Panc1 (cell line): ENCODE results near the gene HP. TPM values are rescaled to one million over a fixed set of nuclear protein-coding genes. Genes with fewer than 3 reads are reported as not detected.

Experiments used
- ATAC-seq: fragments of 200-7000 bp; cut with Tn5 transposase; 2 replicates; pipeline ENCODE4 v1.9.1; 2020; ENCODE audit warnings: mild to moderate bottlenecking, moderate library complexity
- BruUV-seq: library from RNA; stranded (reverse); fragments of 400-500 nt; replicated peaks from 2 replicates; lab custom pipeline; 2021; lab: Mats Ljungman, UMichigan
- CTCF ChIA-PET: fragments of 300-600 bp; sonication (Branson Sonifier 250); formaldehyde crosslinking; loops from one replicate; lab custom pipeline; 2022; ENCODE audit warnings: antibody characterized with exemption; lab: Charles Lee
- POLR2A ChIA-PET: fragments of 300-600 bp; sonication (Branson Sonifier 250); formaldehyde crosslinking; loops from one replicate; lab custom pipeline; 2022; ENCODE audit warnings: antibody characterized with exemption; lab: Charles Lee
- DNase-seq: peaks from one replicate; pipeline ENCODE4 v3.0.0-alpha.2; 2010; ENCODE audit warnings: low read depth, low spot score
- H3K27ac ChIP-seq: 2 replicates; pipeline ENCODE4 v1.5.1; 2011; ENCODE audit warnings: mild to moderate bottlenecking, low read length, inconsistent platforms
- H3K27me3 ChIP-seq: fragments of 200-500 bp; sonication (Bioruptor generic); 2 replicates; pipeline ENCODE4 v1.6.0; 2014; ENCODE audit warnings: low read length, inconsistent platforms; ENCODE audit not compliant: control insufficient read depth, insufficient read depth
- H3K36me3 ChIP-seq: fragments of 200-500 bp; sonication (Bioruptor generic); 2 replicates; pipeline ENCODE4 v1.5.1; 2014; ENCODE audit warnings: inconsistent platforms, mild to moderate bottlenecking, low read length, moderate library complexity; ENCODE audit not compliant: control insufficient read depth, insufficient read depth
- H3K4me1 ChIP-seq: 2 replicates; pipeline ENCODE4 v1.5.1; 2011; ENCODE audit warnings: inconsistent platforms, mild to moderate bottlenecking, low read length, moderate library complexity; ENCODE audit not compliant: control insufficient read depth, insufficient read depth
- H3K4me3 ChIP-seq, 2 experiments: 2 replicates each; pipeline ENCODE4 v1.5.1; 2011 to 2012; ENCODE audit warnings: low read depth in 2 of 2, low read length in 2 of 2, mild to moderate bottlenecking in 2 of 2, inconsistent platforms in 1 of 2, moderate library complexity in 1 of 2
- H3K9me3 ChIP-seq: fragments of 200-500 bp; sonication (Bioruptor generic); 2 replicates; pipeline ENCODE4 v1.5.1; 2014; ENCODE audit warnings: low read depth, mild to moderate bottlenecking, inconsistent platforms, low read length, moderate library complexity; ENCODE audit not compliant: control insufficient read depth, insufficient read depth
- POLR2AphosphoS5 ChIP-seq: IDR thresholded peaks from 2 replicates; pipeline ENCODE4 v1.6.1; 2012; ENCODE audit warnings: mild to moderate bottlenecking, low read depth, low read length, moderate library complexity
- SIN3A ChIP-seq: IDR thresholded peaks from 2 replicates; pipeline ENCODE4 v1.6.1; 2012; ENCODE audit warnings: low read depth, mild to moderate bottlenecking, low read length, moderate library complexity, borderline replicate concordance; ENCODE audit not compliant: insufficient read depth
- TCF7L2 ChIP-seq: IDR thresholded peaks from 2 replicates; pipeline ENCODE4 v1.6.1; 2011; ENCODE audit warnings: mild to moderate bottlenecking, low read depth, low read length, inconsistent platforms
- in situ Hi-C: cut with HindIII; loops from 2 replicates; pipeline ENCODE4 v1.10.0; 2016; ENCODE audit warnings: low sequenced_read_pairs, low pct_unique_long_range_greater_than_20kb
- intact Hi-C: fragments of 100-400 bp; cut with micrococcal nuclease; formaldehyde crosslinking; loops from one replicate; pipeline ENCODE4 v1.10.0; 2022; ENCODE audit not compliant: unreplicated experiment
- total RNA-seq: library from RNA; stranded (reverse); gene quantifications from one replicate; pipeline ENCODE4 v1.2.1, GENCODE V29; 2021; ENCODE audit not compliant: unreplicated experiment
- TF ChIP-seq, protein P1 (sequence below): fragments of 450-650 bp; IDR thresholded peaks from 2 replicates; pipeline ENCODE4 v1.5.1; 2017; ENCODE audit warnings: mild to moderate bottlenecking
- TF ChIP-seq, protein P2 (sequence below), 2 experiments: IDR thresholded peaks; 2 replicates each; pipeline ENCODE4 v1.6.1; 2011 to 2012; ENCODE audit warnings: low read depth in 2 of 2, control low read depth in 1 of 2, low read length in 1 of 2, mild to moderate bottlenecking in 1 of 2, moderate library complexity in 1 of 2; ENCODE audit not compliant: insufficient read depth in 1 of 2

The HP gene
- total RNA-seq, 1 experiment from 2014 or later = 7.0 TPM

DNA sequence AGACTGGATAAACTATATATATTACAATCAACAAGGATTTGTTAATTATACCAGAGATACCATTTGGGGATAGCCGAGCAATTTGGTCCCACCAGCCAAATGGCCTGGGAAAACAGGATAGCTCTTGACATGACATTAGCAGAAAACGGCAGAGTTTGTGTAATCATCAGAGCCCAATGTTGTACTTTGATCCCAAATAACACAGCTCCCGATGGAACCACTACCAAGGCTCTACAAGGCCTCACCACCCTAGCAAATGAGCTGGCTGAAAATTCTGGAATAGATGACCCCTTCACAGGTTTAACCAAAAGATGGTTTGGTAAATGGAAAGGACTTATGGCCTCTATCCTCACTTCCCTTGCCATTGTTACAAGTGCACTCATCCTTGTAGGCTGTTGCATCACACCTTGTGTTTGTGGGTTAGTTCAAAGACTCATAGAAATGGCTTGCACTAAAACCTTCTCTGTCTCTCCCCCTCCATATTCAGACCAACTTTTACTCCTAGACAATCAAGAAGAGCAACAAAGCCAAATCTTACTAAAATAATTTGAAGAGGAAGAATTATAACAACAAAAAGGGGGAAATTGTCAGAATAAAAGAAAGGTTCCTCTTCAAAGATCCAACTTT lies 29.6 kb downstream of the HP start:
- intact Hi-C loops = no loop called here
- no TSS peak for BruUV-seq
- Histone ChIP-seq H3K27ac (no peak overlapping the region), H3K36me3 (peaks cover 8% of the 10 kb centered on the region), H3K27me3 (no peaks in the 10 kb centered on the region), H3K4me1 (no peaks in the 10 kb centered on the region), H3K9me3 (peaks cover 4% of the 10 kb centered on the region; the same call in 1 of the 2 replicates), H3K4me3 (no peak overlapping the region)
- POLR2A ChIA-PET = no interaction called here
- DNase-seq = no peak
- in situ Hi-C loops = no loop called here
- TF ChIP-seq, protein P1, sequence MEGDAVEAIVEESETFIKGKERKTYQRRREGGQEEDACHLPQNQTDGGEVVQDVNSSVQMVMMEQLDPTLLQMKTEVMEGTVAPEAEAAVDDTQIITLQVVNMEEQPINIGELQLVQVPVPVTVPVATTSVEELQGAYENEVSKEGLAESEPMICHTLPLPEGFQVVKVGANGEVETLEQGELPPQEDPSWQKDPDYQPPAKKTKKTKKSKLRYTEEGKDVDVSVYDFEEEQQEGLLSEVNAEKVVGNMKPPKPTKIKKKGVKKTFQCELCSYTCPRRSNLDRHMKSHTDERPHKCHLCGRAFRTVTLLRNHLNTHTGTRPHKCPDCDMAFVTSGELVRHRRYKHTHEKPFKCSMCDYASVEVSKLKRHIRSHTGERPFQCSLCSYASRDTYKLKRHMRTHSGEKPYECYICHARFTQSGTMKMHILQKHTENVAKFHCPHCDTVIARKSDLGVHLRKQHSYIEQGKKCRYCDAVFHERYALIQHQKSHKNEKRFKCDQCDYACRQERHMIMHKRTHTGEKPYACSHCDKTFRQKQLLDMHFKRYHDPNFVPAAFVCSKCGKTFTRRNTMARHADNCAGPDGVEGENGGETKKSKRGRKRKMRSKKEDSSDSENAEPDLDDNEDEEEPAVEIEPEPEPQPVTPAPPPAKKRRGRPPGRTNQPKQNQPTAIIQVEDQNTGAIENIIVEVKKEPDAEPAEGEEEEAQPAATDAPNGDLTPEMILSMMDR = no peak
- TF ChIP-seq TCF7L2 (no peak), POLR2AphosphoS5 (no peak), SIN3A (no peak)
- TF ChIP-seq, protein P2, sequence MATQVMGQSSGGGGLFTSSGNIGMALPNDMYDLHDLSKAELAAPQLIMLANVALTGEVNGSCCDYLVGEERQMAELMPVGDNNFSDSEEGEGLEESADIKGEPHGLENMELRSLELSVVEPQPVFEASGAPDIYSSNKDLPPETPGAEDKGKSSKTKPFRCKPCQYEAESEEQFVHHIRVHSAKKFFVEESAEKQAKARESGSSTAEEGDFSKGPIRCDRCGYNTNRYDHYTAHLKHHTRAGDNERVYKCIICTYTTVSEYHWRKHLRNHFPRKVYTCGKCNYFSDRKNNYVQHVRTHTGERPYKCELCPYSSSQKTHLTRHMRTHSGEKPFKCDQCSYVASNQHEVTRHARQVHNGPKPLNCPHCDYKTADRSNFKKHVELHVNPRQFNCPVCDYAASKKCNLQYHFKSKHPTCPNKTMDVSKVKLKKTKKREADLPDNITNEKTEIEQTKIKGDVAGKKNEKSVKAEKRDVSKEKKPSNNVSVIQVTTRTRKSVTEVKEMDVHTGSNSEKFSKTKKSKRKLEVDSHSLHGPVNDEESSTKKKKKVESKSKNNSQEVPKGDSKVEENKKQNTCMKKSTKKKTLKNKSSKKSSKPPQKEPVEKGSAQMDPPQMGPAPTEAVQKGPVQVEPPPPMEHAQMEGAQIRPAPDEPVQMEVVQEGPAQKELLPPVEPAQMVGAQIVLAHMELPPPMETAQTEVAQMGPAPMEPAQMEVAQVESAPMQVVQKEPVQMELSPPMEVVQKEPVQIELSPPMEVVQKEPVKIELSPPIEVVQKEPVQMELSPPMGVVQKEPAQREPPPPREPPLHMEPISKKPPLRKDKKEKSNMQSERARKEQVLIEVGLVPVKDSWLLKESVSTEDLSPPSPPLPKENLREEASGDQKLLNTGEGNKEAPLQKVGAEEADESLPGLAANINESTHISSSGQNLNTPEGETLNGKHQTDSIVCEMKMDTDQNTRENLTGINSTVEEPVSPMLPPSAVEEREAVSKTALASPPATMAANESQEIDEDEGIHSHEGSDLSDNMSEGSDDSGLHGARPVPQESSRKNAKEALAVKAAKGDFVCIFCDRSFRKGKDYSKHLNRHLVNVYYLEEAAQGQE (IDR thresholded peaks at IDR 0.05; ENCODE audit: insufficient read depth in 1 of 2, low read depth in 2 of 2, low read length in 1 of 2) = no peak
- CTCF ChIA-PET = interaction anchor here (1.3 kb wide), 1 partner anchor 15 kb away, joined by 3 read pairs; no protein-coding TSS in a partner anchor
- no peak for ATAC-seq

DNA sequence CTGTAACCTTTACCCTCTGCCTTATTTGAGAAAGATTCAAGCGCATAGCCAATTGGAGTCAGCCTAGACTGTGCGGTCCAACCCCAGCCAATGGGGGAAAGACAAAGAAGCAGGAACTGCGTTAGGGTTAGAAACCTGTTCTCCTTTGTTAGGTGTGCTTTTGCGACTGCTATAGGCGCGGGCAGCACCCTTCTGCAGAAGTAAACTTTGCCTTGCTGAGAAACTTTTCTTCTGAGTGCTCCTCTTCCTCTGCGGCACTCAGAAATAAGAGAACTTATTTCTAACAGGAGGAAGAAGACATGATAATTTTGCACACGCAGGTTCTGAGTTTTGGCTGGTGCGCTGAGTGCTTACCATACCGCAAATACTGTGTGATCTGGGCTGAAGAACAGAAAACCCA lies 30.1 kb downstream of the HP start:
- BruUV-seq = no TSS peak
- Histone ChIP-seq H3K36me3 (peaks cover 9% of the 10 kb centered on the region), H3K27ac (no peak overlapping the region), H3K4me3 (no peak overlapping the region), H3K4me1 (no peaks in the 10 kb centered on the region), H3K27me3 (no peaks in the 10 kb centered on the region), H3K9me3 (peaks cover 4% of the 10 kb centered on the region; the same call in 1 of the 2 replicates)
- POLR2A ChIA-PET = no interaction called here
- CTCF ChIA-PET = no interaction called here
- no peak for ATAC-seq
- in situ Hi-C loops (no loop called here), intact Hi-C loops (no loop called here)
- DNase-seq = no peak
- TF ChIP-seq SIN3A (no peak), TCF7L2 (no peak), POLR2AphosphoS5 (no peak)
- TF ChIP-seq, protein P2 (IDR thresholded peaks at IDR 0.05; ENCODE audit: insufficient read depth in 1 of 2, low read depth in 2 of 2, low read length in 1 of 2) = no peak
- TF ChIP-seq, protein P1 = no peak
